AG04450 (cell line): Measurements from ENCODE around the gene OR51B2. TPM values are rescaled to one million over a fixed set of nuclear protein-coding genes. Genes with fewer than 3 reads are reported as not detected.

ENCODE experiments used
- CTCF ChIA-PET: fragments of 300-600, 350-600 bp; formaldehyde crosslinking; extraction: SDS; loops from one replicate; lab custom pipeline; 2022; ENCODE audit warnings: antibody characterized with exemption, inconsistent platforms; lab: Charles Lee
- POLR2A ChIA-PET: fragments of 350-600 bp; formaldehyde crosslinking; extraction: SDS; loops from one replicate; lab custom pipeline; 2021; ENCODE audit warnings: antibody characterized with exemption, inconsistent platforms; lab: Yijun Ruan, JAX
- DNase-seq: peaks from one replicate; pipeline ENCODE4 v3.0.0-alpha.2; 2011; ENCODE audit warnings: low read depth, low spot score
- H3K27ac ChIP-seq: one replicate; pipeline ENCODE4 v1.5.1; 2012; ENCODE audit warnings: low read depth, low read length, control low read depth
- H3K27me3 ChIP-seq: one replicate; pipeline ENCODE4 v1.6.0; 2012; ENCODE audit warnings: low read length; ENCODE audit not compliant: control insufficient read depth, insufficient read depth
- H3K4me3 ChIP-seq: 2 replicates; pipeline ENCODE4 v1.5.1; 2011; ENCODE audit warnings: mild to moderate bottlenecking, low read depth, low read length, control low read depth
- H3K9me3 ChIP-seq: 2 replicates; pipeline ENCODE4 v1.5.1; 2012; ENCODE audit warnings: low read length; ENCODE audit not compliant: control insufficient read depth, insufficient read depth
- CTCF ChIP-seq: IDR thresholded peaks from 2 replicates; pipeline ENCODE4 v1.5.1; 2011; ENCODE audit warnings: low read depth, low read length, control low read depth, inconsistent platforms
- polyA plus RNA-seq: library from polyadenylated mRNA; depleted of rRNA; stranded (reverse); fragments of >200 nt; gene quantifications from 2 replicates; pipeline ENCODE4 v1.2.3, GENCODE V29; 2011

Gene OR51B2
- polyA plus RNA-seq, 1 experiment: not detected

- Histone ChIP-seq H3K9me3 (no peaks in the 10 kb centered on the region), H3K27ac (no peak overlapping the region), H3K27me3 (no peaks in the 10 kb centered on the region), H3K4me3 (no peak overlapping the region)
- POLR2A ChIA-PET: no interaction called here
- CTCF ChIA-PET: no interaction called here
- TF ChIP-seq CTCF: no peak
- DNase-seq: no peak
These were observed 38.3 kb downstream of the OR51B2 start for GRCh38 chr11:5285703-5286340.

GRCh38 chr11:5284637-5285036 lies 39.5 kb downstream of the OR51B2 start:
- no peak overlapping the region for H3K27ac ChIP-seq
- no peak for TF ChIP-seq CTCF
- DNase-seq: no peak
- no peaks in the 10 kb centered on the region for H3K27me3 ChIP-seq
- no peak overlapping the region for H3K4me3 ChIP-seq
- CTCF ChIA-PET: no interaction called here
- POLR2A ChIA-PET: no interaction called here
- H3K9me3 ChIP-seq: no peaks in the 10 kb centered on the region

GRCh38 chr11:5283882-5284281 lies 40.2 kb downstream of the OR51B2 start:
- H3K27me3 ChIP-seq: no peaks in the 10 kb centered on the region
- ChIA-PET POLR2A (no interaction called here), CTCF (no interaction called here)
- H3K27ac ChIP-seq: no peak overlapping the region
- no peak for TF ChIP-seq CTCF
- no peak overlapping the region for H3K4me3 ChIP-seq
- no peaks in the 10 kb centered on the region for H3K9me3 ChIP-seq
- DNase-seq: no peak

GRCh38 chr11:5283086-5283485 lies 41.0 kb downstream of the OR51B2 start:
- H3K4me3 ChIP-seq: no peak overlapping the region
- no peak for DNase-seq
- TF ChIP-seq CTCF: no peak
- no peak overlapping the region for H3K27ac ChIP-seq
- ChIA-PET CTCF (no interaction called here), POLR2A (no interaction called here)
- no peaks in the 10 kb centered on the region for H3K27me3 ChIP-seq
- H3K9me3 ChIP-seq: no peaks in the 10 kb centered on the region

- POLR2A ChIA-PET: interaction anchor here (1.0 kb wide), 1 partner anchor 17 kb away, joined by 3 read pairs; no protein-coding TSS in a partner anchor
- CTCF ChIA-PET: interaction anchor here (1.2 kb wide), 1 partner anchor 8 kb away, joined by 3 read pairs; no protein-coding TSS in a partner anchor
- Histone ChIP-seq H3K27me3 (no peaks in the 10 kb centered on the region), H3K4me3 (no peak overlapping the region), H3K27ac (no peak overlapping the region), H3K9me3 (no peaks in the 10 kb centered on the region)
- no peak for DNase-seq
- no peak for TF ChIP-seq CTCF
These were observed 41.5 kb downstream of the OR51B2 start for GRCh38 chr11:5282628-5283027.
